ENCODE results near the gene TTC34.

DNA sequence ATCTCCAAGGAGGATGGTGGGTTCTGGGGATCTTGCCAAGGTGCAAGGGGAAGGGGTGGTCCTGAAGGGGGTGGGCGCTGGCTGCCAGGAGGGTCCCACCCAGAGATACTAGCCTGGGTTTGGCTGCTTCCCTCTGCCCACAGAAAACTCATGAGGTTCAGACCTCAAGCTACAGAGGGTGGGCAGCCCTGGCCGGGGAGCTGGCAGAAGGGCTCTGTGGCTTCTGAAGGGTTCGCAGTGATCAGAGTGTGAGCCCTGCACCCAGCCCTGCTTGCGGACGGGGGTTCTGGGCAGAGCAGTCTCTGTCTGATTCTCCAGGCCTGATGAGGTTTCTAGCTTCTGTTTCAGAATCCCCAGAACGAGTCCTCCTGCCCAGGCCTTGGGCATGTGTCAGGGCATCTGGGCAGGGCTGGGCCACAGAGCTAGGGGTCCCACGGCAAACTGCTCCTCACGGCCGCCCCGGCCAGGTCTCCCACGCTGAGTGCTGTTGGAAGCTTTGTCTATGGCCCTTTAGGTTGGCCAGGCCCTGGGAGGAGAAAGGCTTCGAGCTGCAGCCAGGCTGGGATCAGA, 168.0 kb downstream of the TTC34 start:
- TF ChIP-seq POLR2A (IDR thresholded peaks at IDR 0.05), result no peak
- TF ChIP-seq CTCF (IDR thresholded peaks at IDR 0.05), result no peak
